Measurements from ENCODE around the gene IL15. TPM values are rescaled to one million over a fixed set of nuclear protein-coding genes. Genes with fewer than 3 reads are reported as not detected.

The IL15 gene
- total and polyA plus RNA-seq, 2 experiments from 2014 or later: 2.3 to 3.7 TPM

GRCh38 chr4:141658309-141658708 lies 21.9 kb downstream of the IL15 start:
- no peaks in the 10 kb centered on the region for H3K27me3 Mint-ChIP-seq (ENCODE audit: insufficient read depth, low read depth, poor library complexity)
- H3F3A ChIP-seq (replicated peaks; ENCODE audit: low read depth): no peaks in the 10 kb centered on the region
- ATAC-seq (no peak), DNase-seq (ENCODE audit: low spot score) (no peak)
- H3K36me3 Mint-ChIP-seq (ENCODE audit: low read depth): no peaks in the 10 kb centered on the region
- H3K36me3 ChIP-seq (ENCODE audit: insufficient read depth): no peaks in the 10 kb centered on the region
- no peaks in the 10 kb centered on the region for H3K79me2 ChIP-seq (replicated peaks; ENCODE audit: insufficient read depth)
- no peaks in the 10 kb centered on the region for H4K20me1 ChIP-seq (replicated peaks; ENCODE audit: insufficient read depth)
- H2AFZ ChIP-seq: no peak overlapping the region
- H3K9me2 ChIP-seq (ENCODE audit: insufficient read depth): no peaks in the 10 kb centered on the region
- no peak overlapping the region for H3K27ac Mint-ChIP-seq
- TF ChIP-seq CTCF (conservative IDR thresholded peaks at IDR 0.05; ENCODE audit: low read depth in 2 of 2): no peak
- no peak for TF ChIP-seq EZH2phosphoT487 (IDR thresholded peaks at IDR 0.05; ENCODE audit: unreplicated experiment)
- H3K27me3 ChIP-seq (ENCODE audit: insufficient read depth): no peaks in the 10 kb centered on the region
- H3K4me1 Mint-ChIP-seq: no peaks in the 10 kb centered on the region
- H3K4me3 ChIP-seq: no peak overlapping the region
- H3K27ac ChIP-seq (ENCODE audit: low read depth): no peak overlapping the region
- no peaks in the 10 kb centered on the region for H3K9me3 Mint-ChIP-seq
- H3K4me2 ChIP-seq: no peak overlapping the region
- H3K4me1 ChIP-seq (ENCODE audit: insufficient read depth): no peaks in the 10 kb centered on the region
- no peak overlapping the region for H3K4me3 Mint-ChIP-seq

GRCh38 chr4:141659539-141659938 lies 23.2 kb downstream of the IL15 start:
- DNase-seq (ENCODE audit: low spot score): no peak
- Histone ChIP-seq H4K20me1 (replicated peaks; ENCODE audit: insufficient read depth) (no peaks in the 10 kb centered on the region), H3K4me2 (no peak overlapping the region), H3K9me2 (ENCODE audit: insufficient read depth) (no peaks in the 10 kb centered on the region), H3K27ac (ENCODE audit: low read depth) (no peak overlapping the region), H3K79me2 (replicated peaks; ENCODE audit: insufficient read depth) (no peaks in the 10 kb centered on the region), H3K36me3 (ENCODE audit: insufficient read depth) (no peaks in the 10 kb centered on the region), H3K27me3 (ENCODE audit: insufficient read depth) (no peaks in the 10 kb centered on the region), H2AFZ (no peak overlapping the region), H3F3A (replicated peaks; ENCODE audit: low read depth) (no peaks in the 10 kb centered on the region), H3K4me3 (no peak overlapping the region), H3K4me1 (ENCODE audit: insufficient read depth) (no peaks in the 10 kb centered on the region)
- Mint-ChIP-seq H3K36me3 (ENCODE audit: low read depth) (no peaks in the 10 kb centered on the region), H3K4me3 (no peak overlapping the region), H3K4me1 (no peaks in the 10 kb centered on the region), H3K27me3 (ENCODE audit: insufficient read depth, low read depth, poor library complexity) (no peaks in the 10 kb centered on the region), H3K9me3 (no peaks in the 10 kb centered on the region), H3K27ac (no peak overlapping the region)
- no peak for ATAC-seq
- TF ChIP-seq JUNB (IDR thresholded peaks at IDR 0.05; ENCODE audit: unreplicated experiment): no peak
- no peak for TF ChIP-seq ETS1 (IDR thresholded peaks at IDR 0.05)
- TF ChIP-seq EZH2phosphoT487 (IDR thresholded peaks at IDR 0.05; ENCODE audit: unreplicated experiment): no peak
- no peak for TF ChIP-seq ZNF462 (CRISPR knock-in tag; IDR thresholded peaks at IDR 0.05)
- TF ChIP-seq REST (IDR thresholded peaks at IDR 0.05; ENCODE audit: unreplicated experiment): no peak
- TF ChIP-seq CTCF (conservative IDR thresholded peaks at IDR 0.05; ENCODE audit: low read depth in 2 of 2): no peak
